GM18526 (cell line): ENCODE results near the gene ANK3.

ENCODE experiments used
- POLR2A ChIP-seq: IDR thresholded peaks from 3 replicates; pipeline ENCODE4 v1.6.1; 2011; ENCODE audit not compliant: insufficient read length; ENCODE audit errors: extremely low read depth

Gene ANK3

DNA sequence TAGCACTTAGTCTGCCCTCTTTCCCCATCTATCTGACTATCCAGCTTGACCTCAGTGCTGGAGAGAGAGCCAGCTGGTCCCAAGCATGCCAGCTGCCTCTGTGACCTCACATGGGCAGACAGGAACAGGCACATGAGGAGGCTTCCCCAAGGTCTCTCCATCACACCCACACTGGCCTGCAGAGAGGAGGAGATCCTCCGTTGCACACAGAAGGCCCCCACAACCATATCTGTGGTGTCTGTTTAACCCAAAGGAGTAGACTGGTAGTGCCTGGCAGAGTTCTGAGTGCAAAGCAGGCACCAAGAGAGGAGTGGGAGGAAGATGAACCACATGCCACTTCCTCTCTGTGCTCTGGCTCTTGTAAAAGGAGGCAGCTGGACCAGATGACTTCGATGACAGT lies 4.8 kb upstream of the ANK3 start:
- TF ChIP-seq POLR2A = no peak

- TF ChIP-seq POLR2A = no peak
Observed at GRCh38 chr10:60390224-60390626, 550 bp upstream of the ANK3 start.

DNA sequence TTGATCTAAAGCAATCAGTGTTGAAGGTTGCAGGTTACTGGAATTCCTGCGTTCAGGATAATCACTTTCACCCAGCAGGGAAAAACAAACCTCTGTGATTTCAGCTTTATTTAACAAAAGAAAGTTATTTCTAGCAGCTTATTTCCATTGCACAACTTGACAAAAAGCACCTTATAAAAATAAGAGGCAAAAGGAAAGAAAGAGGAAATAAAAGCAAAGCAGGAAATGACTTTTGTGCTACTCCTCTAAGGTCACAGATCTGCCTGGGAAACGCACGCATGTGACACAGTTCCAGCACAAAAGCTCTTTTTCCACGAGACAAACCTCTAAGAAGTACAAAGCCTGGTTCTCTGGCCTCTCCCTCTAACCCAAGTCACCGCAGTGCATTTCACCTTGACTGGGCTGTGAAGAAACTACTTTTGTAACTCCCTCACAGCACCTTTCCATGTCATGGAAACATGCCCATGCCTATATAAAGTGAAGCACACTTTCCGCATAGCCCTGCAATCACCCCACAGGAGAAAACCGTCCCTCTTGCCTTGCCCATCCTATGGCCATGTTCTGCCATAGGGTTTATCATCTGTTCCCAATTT lies 870 bp downstream of the ANK3 start:
- TF ChIP-seq POLR2A = no peak

DNA sequence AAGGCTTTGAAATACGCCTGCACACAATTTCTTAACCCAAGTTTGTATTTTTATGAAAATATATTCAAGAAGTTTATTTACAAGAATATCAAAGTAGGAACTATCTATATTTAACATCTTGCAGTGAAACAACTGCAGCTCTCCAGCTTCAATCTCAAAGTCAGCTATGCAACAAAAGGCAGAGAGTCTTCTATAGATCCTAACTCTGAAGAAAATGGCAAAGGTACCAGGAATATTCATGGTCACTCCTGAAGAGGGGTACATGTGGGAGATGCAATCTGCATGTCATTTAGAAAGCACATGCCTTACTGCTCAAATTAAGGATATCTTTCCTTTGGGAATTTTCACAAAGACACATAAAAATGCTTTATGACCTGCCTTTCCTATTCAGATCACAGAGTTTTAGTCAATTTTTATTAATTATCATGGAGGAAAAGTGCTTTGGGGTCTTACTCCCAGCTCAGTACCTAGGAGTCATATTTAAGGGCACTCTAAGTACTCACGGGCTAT lies 1.5 kb downstream of the ANK3 start:
- no peak for TF ChIP-seq POLR2A

DNA sequence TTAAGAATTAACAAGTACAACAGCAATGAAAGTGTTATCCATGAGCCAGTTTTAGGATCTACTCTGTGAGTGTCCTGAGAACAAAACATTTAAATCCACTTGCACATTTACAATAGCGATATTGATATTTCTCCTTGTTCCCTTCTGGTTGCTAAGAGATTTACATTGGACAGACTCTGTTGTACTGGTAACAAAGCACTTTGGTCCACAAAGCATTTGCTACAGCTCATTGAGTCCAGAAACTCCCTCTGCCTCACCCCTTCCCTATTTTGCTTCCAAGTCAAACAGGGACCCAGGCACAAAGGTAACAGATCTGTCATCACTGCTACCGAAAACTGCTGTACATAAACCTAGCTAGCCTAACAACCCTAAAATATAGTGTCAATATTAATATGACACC lies 2.1 kb downstream of the ANK3 start:
- no peak for TF ChIP-seq POLR2A

GRCh38 chr10:60385399-60385738 lies 4.3 kb downstream of the ANK3 start:
- TF ChIP-seq POLR2A = no peak

DNA sequence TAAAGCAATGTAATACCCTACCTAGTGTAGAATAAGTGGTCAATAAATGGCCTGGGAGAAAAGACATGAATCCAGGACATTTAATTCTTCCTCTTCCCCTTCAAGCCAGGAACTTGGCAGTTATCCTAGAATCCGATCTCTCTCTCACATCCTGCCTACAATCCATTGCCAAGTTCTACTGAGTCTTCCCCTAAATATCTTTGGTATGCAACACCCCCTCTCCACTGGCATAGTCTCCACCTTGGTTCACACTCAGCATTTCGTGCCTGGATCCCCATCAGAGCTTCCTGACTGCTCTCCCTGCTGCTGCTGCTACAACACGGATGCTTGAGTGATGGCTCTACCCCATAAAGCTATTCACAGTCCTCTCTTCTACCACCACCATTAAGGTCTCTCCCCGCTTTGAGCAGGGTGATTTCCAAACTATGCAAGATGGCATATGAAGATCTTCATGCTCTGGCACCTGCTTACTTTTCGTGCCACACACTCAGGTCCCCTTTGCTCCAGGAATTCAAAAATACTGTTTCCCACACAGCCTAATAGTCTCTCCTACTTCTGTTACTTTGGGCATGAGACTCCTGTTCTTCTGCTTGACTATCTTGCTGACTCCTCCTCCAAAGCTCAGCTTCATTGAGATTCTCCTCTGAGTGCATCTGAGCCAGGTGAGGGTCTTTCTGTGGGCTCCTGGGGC lies 4.8 kb downstream of the ANK3 start:
- no peak for TF ChIP-seq POLR2A

DNA sequence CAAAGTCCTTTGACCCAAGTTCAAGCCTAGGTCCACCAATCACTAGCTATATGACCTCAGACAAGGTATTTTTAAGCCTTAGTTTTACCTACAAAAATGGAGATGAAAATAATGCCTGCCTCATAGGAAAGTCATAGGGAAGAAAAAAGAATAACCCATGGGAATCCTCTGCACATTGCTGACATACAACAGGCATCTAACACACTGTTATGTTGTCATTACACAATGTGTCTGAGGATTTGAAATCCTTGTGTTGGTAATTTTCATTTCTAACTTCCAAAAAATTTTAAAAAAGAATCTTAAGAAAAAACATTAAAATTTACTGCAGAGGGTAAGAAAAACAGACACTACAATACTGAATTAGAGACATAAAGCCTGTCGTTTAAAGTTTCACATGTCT lies 5.7 kb downstream of the ANK3 start:
- no peak for TF ChIP-seq POLR2A

DNA sequence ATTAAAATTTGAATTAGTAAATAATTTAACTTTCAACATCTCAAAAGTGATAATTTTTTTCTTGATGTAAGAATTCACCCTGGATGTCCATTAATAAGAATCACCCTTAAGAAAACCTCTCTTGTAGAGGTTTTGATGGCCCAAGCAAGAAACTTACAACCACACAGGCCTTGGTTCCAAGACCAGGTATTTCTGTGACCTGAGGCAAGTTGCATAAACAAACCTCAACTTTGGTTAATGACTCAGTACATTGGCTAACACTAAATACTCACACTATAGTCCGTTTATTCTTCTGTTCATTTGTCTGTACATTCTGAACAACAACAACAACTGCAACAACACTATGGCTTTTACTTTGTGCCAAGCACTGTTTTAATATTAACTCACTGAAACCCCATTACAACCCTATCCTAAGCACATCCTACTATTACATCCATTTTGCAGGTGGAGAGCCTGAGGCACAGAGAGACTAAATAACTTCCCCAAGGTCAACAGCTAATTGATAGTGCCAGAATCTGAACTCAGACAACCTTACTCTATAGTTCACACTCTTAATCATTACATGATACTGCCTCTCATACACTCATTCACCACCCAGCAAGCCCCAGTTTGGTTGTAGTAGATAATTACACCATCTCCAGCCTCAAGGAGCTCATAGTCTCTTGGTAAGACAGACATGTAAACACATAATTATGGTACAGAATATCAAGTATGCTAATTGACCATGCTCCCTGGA lies 6.6 kb downstream of the ANK3 start:
- TF ChIP-seq POLR2A = no peak

GRCh38 chr10:60380781-60381180 lies 8.9 kb downstream of the ANK3 start:
- no peak for TF ChIP-seq POLR2A

- TF ChIP-seq POLR2A = no peak
Observed at GRCh38 chr10:60377955-60378354, 11.7 kb downstream of the ANK3 start.

- TF ChIP-seq POLR2A = no peak
Observed at GRCh38 chr10:60377042-60377352, 12.7 kb downstream of the ANK3 start.

DNA sequence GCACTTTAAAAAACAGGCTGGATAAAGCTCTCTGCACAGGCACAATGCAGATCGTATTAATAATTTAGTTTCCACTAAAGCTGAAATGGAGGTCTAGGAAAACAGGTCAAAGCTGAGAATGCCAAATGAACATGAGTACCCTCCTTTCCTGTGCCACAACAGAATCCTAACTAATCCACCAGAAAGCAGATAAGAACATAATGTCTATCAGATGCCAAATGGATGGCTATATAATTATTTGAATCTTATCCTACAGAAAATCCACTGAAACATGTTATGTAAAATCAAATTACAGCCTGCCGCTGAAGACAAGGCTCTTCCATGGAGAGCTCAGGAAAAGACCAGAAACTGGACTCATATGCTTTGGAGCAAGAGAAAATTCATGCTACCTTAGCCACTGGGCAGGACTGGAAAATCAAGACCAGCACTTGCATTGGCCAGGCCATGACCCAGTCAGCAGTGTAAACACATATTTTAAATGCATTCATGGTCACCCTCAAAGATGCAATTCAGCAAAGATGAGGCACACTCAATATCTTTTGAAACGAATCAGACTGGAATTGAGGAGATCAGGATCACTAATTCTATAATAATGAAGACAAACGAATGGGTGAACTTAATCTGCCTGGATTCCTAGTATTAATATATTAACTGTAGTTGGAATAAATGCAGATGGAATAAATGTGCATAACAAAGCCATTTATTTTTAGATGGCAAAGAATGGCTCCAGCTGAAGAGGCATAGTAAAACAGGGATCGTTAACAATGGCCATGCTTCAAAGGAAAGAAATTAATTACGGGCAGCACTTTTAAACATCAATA lies 13.2 kb downstream of the ANK3 start:
- TF ChIP-seq POLR2A = no peak

- no peak for TF ChIP-seq POLR2A
Observed at GRCh38 chr10:60375293-60376004, 14.2 kb downstream of the ANK3 start.

GRCh38 chr10:60374836-60375235 lies 14.8 kb downstream of the ANK3 start:
- TF ChIP-seq POLR2A = no peak
